ENCODE measurements around the gene NRF1.

NRF1 gene

DNA sequence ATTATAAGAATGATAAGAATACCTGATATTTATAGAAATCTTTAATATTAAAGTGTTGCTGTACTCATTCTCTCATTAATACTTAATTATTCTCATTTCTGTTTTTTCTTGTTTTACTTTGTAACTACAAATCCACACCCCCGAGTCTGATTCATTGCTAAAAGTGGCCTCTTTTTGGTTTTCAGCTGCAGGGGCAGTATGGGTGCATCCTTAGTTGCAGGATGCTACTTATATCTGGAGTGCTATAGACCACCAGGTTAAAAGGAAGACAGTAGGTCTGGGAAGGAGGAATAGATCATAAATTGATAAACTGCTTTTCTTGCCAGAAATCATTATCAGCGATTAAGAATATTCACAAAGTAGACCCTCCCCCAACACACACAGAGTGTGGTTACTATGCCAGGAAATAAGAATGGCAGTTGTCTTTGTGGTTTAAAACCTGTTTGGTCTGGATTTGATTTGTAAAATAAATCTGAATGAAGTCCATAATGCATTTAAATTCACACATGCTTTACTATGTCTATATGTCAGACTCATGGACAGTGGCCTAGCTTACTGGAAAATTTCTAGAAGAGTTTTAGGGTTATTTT, 96.5 kb downstream of the NRF1 start:
- TF ChIP-seq, protein P1, sequence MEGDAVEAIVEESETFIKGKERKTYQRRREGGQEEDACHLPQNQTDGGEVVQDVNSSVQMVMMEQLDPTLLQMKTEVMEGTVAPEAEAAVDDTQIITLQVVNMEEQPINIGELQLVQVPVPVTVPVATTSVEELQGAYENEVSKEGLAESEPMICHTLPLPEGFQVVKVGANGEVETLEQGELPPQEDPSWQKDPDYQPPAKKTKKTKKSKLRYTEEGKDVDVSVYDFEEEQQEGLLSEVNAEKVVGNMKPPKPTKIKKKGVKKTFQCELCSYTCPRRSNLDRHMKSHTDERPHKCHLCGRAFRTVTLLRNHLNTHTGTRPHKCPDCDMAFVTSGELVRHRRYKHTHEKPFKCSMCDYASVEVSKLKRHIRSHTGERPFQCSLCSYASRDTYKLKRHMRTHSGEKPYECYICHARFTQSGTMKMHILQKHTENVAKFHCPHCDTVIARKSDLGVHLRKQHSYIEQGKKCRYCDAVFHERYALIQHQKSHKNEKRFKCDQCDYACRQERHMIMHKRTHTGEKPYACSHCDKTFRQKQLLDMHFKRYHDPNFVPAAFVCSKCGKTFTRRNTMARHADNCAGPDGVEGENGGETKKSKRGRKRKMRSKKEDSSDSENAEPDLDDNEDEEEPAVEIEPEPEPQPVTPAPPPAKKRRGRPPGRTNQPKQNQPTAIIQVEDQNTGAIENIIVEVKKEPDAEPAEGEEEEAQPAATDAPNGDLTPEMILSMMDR (IDR thresholded peaks at IDR 0.05; ENCODE audit: insufficient read depth, low read length, missing control alignments), result no peak
- H3K4me3 ChIP-seq (ENCODE audit: low read depth, low read length), result no peak overlapping the region
- no peak for DNase-seq (ENCODE audit: low read depth, low spot score)
- CTCF ChIA-PET, result interaction anchor here (1.2 kb wide), 1 partner anchor 44 kb away, joined by 3 read pairs; no protein-coding TSS in a partner anchor
- POLR2A ChIA-PET, result no interaction called here

DNA sequence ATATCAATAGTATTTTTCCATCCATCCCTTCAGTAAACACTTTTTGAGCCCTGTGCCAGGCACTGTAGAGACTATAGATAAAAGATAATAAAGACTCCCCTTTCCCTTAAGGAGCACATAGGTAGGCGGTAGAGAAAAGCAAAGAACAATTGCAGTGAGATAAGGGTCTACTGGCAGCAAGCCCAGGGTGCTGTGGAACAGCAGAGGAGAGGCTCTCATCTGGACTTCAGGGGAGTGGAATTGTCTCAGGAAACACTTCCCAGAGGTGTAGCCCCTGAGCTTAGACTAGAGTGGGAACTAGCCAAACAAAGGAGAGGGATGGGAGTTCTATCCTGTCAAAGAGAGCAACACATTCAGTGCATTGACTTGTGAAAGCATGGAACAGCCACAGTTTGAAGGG, 102.0 kb downstream of the NRF1 start:
- no peak for DNase-seq (ENCODE audit: low read depth, low spot score)
- no peak overlapping the region for H3K4me3 ChIP-seq (ENCODE audit: low read depth, low read length)
- TF ChIP-seq, protein P1 (IDR thresholded peaks at IDR 0.05; ENCODE audit: insufficient read depth, low read length, missing control alignments), result no peak
- ChIA-PET POLR2A (no interaction called here), CTCF (no interaction called here)

DNA sequence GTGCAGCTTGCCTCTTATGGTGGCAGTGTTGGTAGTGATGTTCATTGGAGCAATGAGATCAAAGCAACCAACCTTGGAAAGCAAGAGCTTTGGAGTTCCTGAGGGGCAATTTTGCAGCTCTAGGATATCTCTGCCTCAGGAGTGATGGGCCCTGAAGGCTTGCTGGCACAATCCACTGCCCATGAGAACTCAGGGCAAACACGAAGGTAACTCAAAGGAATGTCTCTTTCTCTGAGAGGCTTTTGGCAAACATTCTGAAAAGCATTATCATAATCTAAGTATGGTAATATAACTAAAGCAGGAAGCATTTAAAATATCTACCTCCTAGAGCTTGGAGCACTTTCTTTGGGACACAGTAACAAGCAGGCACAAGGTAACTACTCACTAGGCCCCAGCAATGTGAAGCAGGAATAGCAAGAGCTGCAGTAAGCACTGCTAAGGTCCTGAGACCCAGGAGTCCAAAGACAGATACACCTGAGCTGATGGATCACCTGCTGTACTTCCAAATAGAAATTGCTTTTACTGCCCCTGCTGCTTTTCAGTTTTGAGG, 103.1 kb downstream of the NRF1 start:
- CTCF ChIA-PET, result no interaction called here
- H3K4me3 ChIP-seq (ENCODE audit: low read depth, low read length), result no peak overlapping the region
- POLR2A ChIA-PET, result no interaction called here
- TF ChIP-seq, protein P1 (IDR thresholded peaks at IDR 0.05; ENCODE audit: insufficient read depth, low read length, missing control alignments), result no peak
- no peak for DNase-seq (ENCODE audit: low read depth, low spot score)

DNA sequence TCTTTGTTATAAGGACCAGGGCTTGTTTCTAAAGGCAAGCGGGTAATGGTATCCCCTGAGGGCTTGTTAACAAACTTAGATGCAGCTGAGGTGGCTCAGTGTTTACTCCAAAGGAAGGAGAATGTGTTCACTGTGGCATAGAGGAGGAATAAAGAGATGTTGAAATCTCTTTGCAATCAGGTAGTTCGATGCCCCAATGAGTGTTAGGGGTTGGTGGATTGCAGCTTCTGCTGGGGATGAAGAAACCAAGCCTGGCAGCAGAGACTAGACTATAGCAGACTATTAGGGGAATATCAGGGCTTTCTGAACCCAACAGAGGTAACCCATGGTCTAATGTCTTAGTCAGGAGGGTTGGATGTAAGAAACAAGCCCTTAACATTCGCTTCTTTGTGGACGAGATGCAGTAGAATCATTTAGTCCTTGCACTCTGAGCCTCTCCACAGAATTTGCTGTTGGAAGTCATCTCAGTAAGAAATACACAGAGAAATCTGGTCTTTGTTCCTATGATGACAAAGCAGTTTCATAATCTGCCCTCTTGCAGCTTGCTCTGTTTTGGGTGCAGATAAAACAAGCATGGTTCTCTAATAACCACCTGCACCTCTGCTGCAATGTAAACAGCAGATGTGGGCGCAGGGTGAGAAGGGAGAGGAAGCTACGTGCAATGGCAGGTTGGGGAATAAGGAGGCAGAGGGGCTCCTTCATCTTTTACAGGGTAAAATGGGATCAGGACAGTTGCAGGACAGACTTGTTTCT, 108.6 kb downstream of the NRF1 start:
- TF ChIP-seq, protein P1 (IDR thresholded peaks at IDR 0.05; ENCODE audit: insufficient read depth, low read length, missing control alignments), result no peak
- no peak for DNase-seq (ENCODE audit: low read depth, low spot score)
- CTCF ChIA-PET, result interaction anchor here (1.2 kb wide), 1 partner anchor 109 kb away, joined by 3 read pairs; no protein-coding TSS in a partner anchor
- no peak overlapping the region for H3K4me3 ChIP-seq (ENCODE audit: low read depth, low read length)
- POLR2A ChIA-PET, result no interaction called here

DNA sequence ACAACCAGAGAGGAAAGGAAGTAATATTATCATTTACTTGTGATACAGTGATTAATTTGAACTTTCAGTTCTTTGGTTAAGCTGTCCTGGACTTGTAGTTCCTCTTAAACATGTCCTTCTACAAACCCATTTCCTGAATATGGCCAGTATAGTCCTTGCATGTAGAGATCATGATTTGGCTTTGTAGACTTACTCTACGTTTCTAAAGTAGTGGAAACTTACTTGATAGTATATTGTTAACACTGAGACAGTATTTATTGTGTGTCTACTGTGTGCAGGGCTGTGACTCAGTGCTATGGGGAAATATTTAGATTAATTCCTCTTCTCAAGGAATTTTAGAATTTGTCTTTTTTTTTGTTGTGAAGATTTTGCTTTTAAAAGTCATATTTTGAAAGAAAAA, 109.5 kb downstream of the NRF1 start:
- ChIA-PET POLR2A (no interaction called here), CTCF (interaction anchor here (1.2 to 1.8 kb wide), 2 partner anchors 11 to 108 kb away, joined by 3 to 6 read pairs; no protein-coding TSS in a partner anchor)
- DNase-seq (ENCODE audit: low read depth, low spot score), result no peak
- no peak overlapping the region for H3K4me3 ChIP-seq (ENCODE audit: low read depth, low read length)
- TF ChIP-seq, protein P1 (IDR thresholded peaks at IDR 0.05; ENCODE audit: insufficient read depth, low read length, missing control alignments), result no peak

DNA sequence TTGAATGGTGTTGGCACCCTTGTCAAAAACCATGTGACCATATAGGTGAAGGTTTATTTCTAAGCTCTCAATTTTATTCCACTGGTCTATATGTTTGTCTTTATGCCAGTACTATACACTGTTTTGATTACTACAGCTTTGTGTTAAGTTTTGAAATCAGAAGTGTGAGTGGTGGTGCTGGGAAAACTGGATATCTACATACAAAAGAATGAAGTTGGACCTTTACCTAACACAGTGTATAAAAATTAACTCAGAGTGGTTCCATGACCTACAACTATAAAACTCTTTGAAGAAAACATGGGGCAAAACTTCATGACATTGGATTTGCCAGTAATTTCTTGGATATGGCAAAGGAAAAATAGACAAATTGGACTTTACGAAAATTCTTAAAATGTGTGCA, 112.2 kb downstream of the NRF1 start:
- ChIA-PET POLR2A (no interaction called here), CTCF (no interaction called here)
- no peak for DNase-seq (ENCODE audit: low read depth, low spot score)
- TF ChIP-seq, protein P1 (IDR thresholded peaks at IDR 0.05; ENCODE audit: insufficient read depth, low read length, missing control alignments), result no peak
- no peak overlapping the region for H3K4me3 ChIP-seq (ENCODE audit: low read depth, low read length)

Data from AG04449 (cell line).